Endothelial cell (in vitro differentiated cells): Measurements from ENCODE around the gene TTC38. TPM values are rescaled to one million over a fixed set of nuclear protein-coding genes. Genes with fewer than 3 reads are reported as not detected.

Source experiments
- DNase-seq: peaks from one replicate; pipeline ENCODE4 v3.0.0; 2021; ENCODE audit warnings: low spot score
- H3K27ac Mint-ChIP-seq: one replicate; pipeline ENCODE4 v1.8.0; 2021; ENCODE audit warnings: mixed read lengths, inconsistent platforms; ENCODE audit not compliant: unreplicated experiment
- H3K27me3 Mint-ChIP-seq: one replicate; pipeline ENCODE4 v1.8.0; 2021; ENCODE audit warnings: mild to moderate bottlenecking, moderate library complexity, mixed read lengths, inconsistent platforms; ENCODE audit not compliant: unreplicated experiment
- H3K36me3 Mint-ChIP-seq: one replicate; pipeline ENCODE4 v1.8.0; 2021; ENCODE audit warnings: mild to moderate bottlenecking, low read depth, mixed read lengths, inconsistent platforms; ENCODE audit not compliant: unreplicated experiment
- H3K4me1 Mint-ChIP-seq: one replicate; pipeline ENCODE4 v1.8.0; 2021; ENCODE audit warnings: mild to moderate bottlenecking, mixed read lengths, inconsistent platforms; ENCODE audit not compliant: unreplicated experiment
- H3K4me3 Mint-ChIP-seq: one replicate; pipeline ENCODE4 v1.8.0; 2021; ENCODE audit warnings: mild to moderate bottlenecking, mixed read lengths, inconsistent platforms; ENCODE audit not compliant: unreplicated experiment
- H3K9me3 Mint-ChIP-seq: one replicate; pipeline ENCODE4 v1.8.0; 2021; ENCODE audit warnings: mixed read lengths, inconsistent platforms; ENCODE audit not compliant: unreplicated experiment
- CTCF ChIP-seq: fragments of 200-600 bp; sonication (generic); IDR thresholded peaks from one replicate; pipeline ENCODE4 v1.5.0; 2021; ENCODE audit warnings: antibody characterized with exemption; ENCODE audit not compliant: unreplicated experiment
- total RNA-seq: library from RNA; stranded (reverse); fragmentation: NEBNext Ultra II Directional; extraction: Animal tissue kit (Norgen Biotek cat#: 25700); gene quantifications from one replicate; pipeline ENCODE4 v1.2.1, GENCODE V29; 2021; ENCODE audit not compliant: unreplicated experiment

TTC38 gene
- total RNA-seq, 1 donor from 2014 or later = 24.6 TPM

- no peak for TF ChIP-seq CTCF
- no peak overlapping the region for H3K27ac Mint-ChIP-seq
- peaks cover 3% of the 10 kb centered on the region for H3K27me3 Mint-ChIP-seq
- H3K9me3 Mint-ChIP-seq = no peaks in the 10 kb centered on the region
- H3K4me3 Mint-ChIP-seq = no peak overlapping the region
- peaks cover 3% of the 10 kb centered on the region for H3K4me1 Mint-ChIP-seq
- no peak for DNase-seq
- H3K36me3 Mint-ChIP-seq = peaks cover 7% of the 10 kb centered on the region
Observed at GRCh38 chr22:46330426-46330825, 62.6 kb downstream of the TTC38 start.

- H3K9me3 Mint-ChIP-seq = no peaks in the 10 kb centered on the region
- peaks cover 5% of the 10 kb centered on the region for H3K36me3 Mint-ChIP-seq
- DNase-seq = no peak
- no peak for TF ChIP-seq CTCF
- H3K4me1 Mint-ChIP-seq = peaks cover 6% of the 10 kb centered on the region
- no peak overlapping the region for H3K27ac Mint-ChIP-seq
- no peak overlapping the region for H3K4me3 Mint-ChIP-seq
- H3K27me3 Mint-ChIP-seq = no peaks in the 10 kb centered on the region
Observed at GRCh38 chr22:46331496-46331895, 63.7 kb downstream of the TTC38 start.

GRCh38 chr22:46335201-46336118 is 67.7 kb downstream of the TTC38 start, which contains the start of gene TRMU:
TSS of gene TRMU (plus strand) at chr22:46335714. CDS start at chr22:46335765, 51 bp downstream.
- Mint-ChIP-seq H3K27me3 (peaks cover 1% of the 10 kb centered on the region), H3K36me3 (peaks cover 26% of the 10 kb centered on the region), H3K4me3 (peak within 1 kb of the TSS; percentile 96), H3K4me1 (peaks cover 12% of the 10 kb centered on the region), H3K27ac (peak within 1 kb of the TSS; percentile 88), H3K9me3 (no peaks in the 10 kb centered on the region)
- peak; percentile 81 for DNase-seq
- no peak for TF ChIP-seq CTCF

- Mint-ChIP-seq H3K36me3 (peaks cover 24% of the 10 kb centered on the region), H3K27ac (peak overlapping the region; percentile 17), H3K4me1 (peaks cover 12% of the 10 kb centered on the region), H3K4me3 (peak overlapping the region; percentile 96), H3K27me3 (peaks cover 1% of the 10 kb centered on the region), H3K9me3 (no peaks in the 10 kb centered on the region)
- peak; percentile 28 for DNase-seq
- TF ChIP-seq CTCF = no peak
Observed at GRCh38 chr22:46336119-46337078, 68.6 kb downstream of the TTC38 start.
